SK-N-SH treated with all-trans-retinoic acid at 6 μM for 48 hours (cell line): ENCODE data around the gene MAP2K6.

Source experiments
- ATAC-seq: fragments of 200-7000 bp; cut with Tn5 transposase; 3 replicates; pipeline ENCODE4 v1.9.1; 2020; ENCODE audit warnings: mild to moderate bottlenecking, moderate library complexity
- ARNTL ChIP-seq: fragments of 450-650 bp; formaldehyde crosslinking; IDR thresholded peaks from 2 replicates; pipeline ENCODE4 v1.5.0; 2020; ENCODE audit warnings: low read depth, mild to moderate bottlenecking, moderate library complexity, borderline replicate concordance
- BACH2 ChIP-seq: fragments of 250-450 bp; sonication (Bioruptor Pico); IDR thresholded peaks from 2 replicates; pipeline ENCODE4 v1.9.0; 2021; ENCODE audit warnings: mild to moderate bottlenecking, borderline replicate concordance
- CSDC2 ChIP-seq: fragments of 250-450 bp; sonication (Bioruptor Pico); IDR thresholded peaks from 2 replicates; pipeline ENCODE4 v1.5.0; 2020; ENCODE audit warnings: mild to moderate bottlenecking, moderate library complexity
- CSRNP3 ChIP-seq: fragments of 250-450 bp; sonication (Bioruptor Pico); IDR thresholded peaks from 2 replicates; pipeline ENCODE4 v1.5.1; 2021; ENCODE audit warnings: mild to moderate bottlenecking, moderate library complexity
- ESRRG ChIP-seq: fragments of 250-450 bp; sonication (Bioruptor Pico); IDR thresholded peaks from 2 replicates; pipeline ENCODE4 v1.6.1; 2021; ENCODE audit warnings: mild to moderate bottlenecking
- GLIS3 ChIP-seq: fragments of 250-450 bp; sonication (Bioruptor Pico); IDR thresholded peaks from 2 replicates; pipeline ENCODE4 v1.5.0; 2020; ENCODE audit warnings: mild to moderate bottlenecking, moderate library complexity
- ISL1 ChIP-seq: fragments of 250-450 bp; sonication (Bioruptor Pico); IDR thresholded peaks from 2 replicates; pipeline ENCODE4 v2.1.2; 2022; ENCODE audit warnings: mild to moderate bottlenecking, moderate library complexity
- OSR1 ChIP-seq: fragments of 250-450 bp; sonication (Bioruptor Pico); IDR thresholded peaks from 2 replicates; pipeline ENCODE4 v1.8.0; 2022; ENCODE audit warnings: moderate library complexity, mild to moderate bottlenecking, inconsistent platforms
- PATZ1 ChIP-seq: fragments of 250-450 bp; sonication (Bioruptor Pico); IDR thresholded peaks from 2 replicates; pipeline ENCODE4 v1.8.0; 2020; ENCODE audit warnings: mild to moderate bottlenecking, moderate library complexity, borderline replicate concordance
- POU6F1 ChIP-seq: fragments of 250-450 bp; sonication (Bioruptor Pico); IDR thresholded peaks from 2 replicates; pipeline ENCODE4 v1.8.0; 2021; ENCODE audit warnings: low read depth, mild to moderate bottlenecking, moderate library complexity, borderline replicate concordance
- PPARA ChIP-seq: fragments of 250-450 bp; sonication (Bioruptor Pico); IDR thresholded peaks from 2 replicates; pipeline ENCODE4 v1.5.0; 2020; ENCODE audit warnings: mild to moderate bottlenecking, borderline replicate concordance
- RARB ChIP-seq: fragments of 250-450 bp; sonication (Bioruptor Pico); IDR thresholded peaks from 2 replicates; pipeline ENCODE4 v1.8.0; 2021; ENCODE audit warnings: mild to moderate bottlenecking, moderate library complexity
- SNAI2 ChIP-seq: fragments of 250-450 bp; sonication (Bioruptor Pico); IDR thresholded peaks from 2 replicates; pipeline ENCODE4 v1.5.0; 2020; ENCODE audit warnings: mild to moderate bottlenecking, moderate library complexity
- TCF4 ChIP-seq: fragments of 250-450 bp; sonication (Bioruptor Pico); IDR thresholded peaks from 2 replicates; pipeline ENCODE4 v1.8.0; 2021; ENCODE audit warnings: mild to moderate bottlenecking, moderate library complexity, borderline replicate concordance
- TOX ChIP-seq: fragments of 250-450 bp; sonication (Bioruptor Pico); IDR thresholded peaks from 2 replicates; pipeline ENCODE4 v1.8.0; 2021; ENCODE audit warnings: mild to moderate bottlenecking, moderate library complexity, borderline replicate concordance
- TSHZ2 ChIP-seq: fragments of 250-450 bp; sonication (Bioruptor Pico); IDR thresholded peaks from 2 replicates; pipeline ENCODE4 v1.5.0; 2020; ENCODE audit warnings: mild to moderate bottlenecking, moderate library complexity
- ZC3H10 ChIP-seq: fragments of 250-450 bp; sonication (Bioruptor Pico); IDR thresholded peaks from 2 replicates; pipeline ENCODE4 v1.5.1; 2021; ENCODE audit warnings: mild to moderate bottlenecking, moderate library complexity
- ZFP3 ChIP-seq: fragments of 250-450 bp; sonication (Bioruptor Pico); IDR thresholded peaks from 2 replicates; pipeline ENCODE4 v1.5.0; 2020; ENCODE audit warnings: mild to moderate bottlenecking, moderate library complexity
- ZFP30 ChIP-seq: fragments of 450-650 bp; formaldehyde crosslinking; IDR thresholded peaks from 2 replicates; pipeline ENCODE4 v1.5.0; 2022; ENCODE audit warnings: mild to moderate bottlenecking, moderate library complexity
- ZNF565 ChIP-seq: fragments of 450-650 bp; formaldehyde crosslinking; conservative IDR thresholded peaks from 2 replicates; pipeline ENCODE4 v1.5.0; 2020; ENCODE audit warnings: low read depth, mild to moderate bottlenecking, moderate library complexity
- ZNF70 ChIP-seq: fragments of 450-650 bp; formaldehyde crosslinking; IDR thresholded peaks from 2 replicates; pipeline ENCODE4 v1.5.0; 2020; ENCODE audit warnings: mild to moderate bottlenecking, moderate library complexity
- ZNF8 ChIP-seq: fragments of 450-650 bp; formaldehyde crosslinking; IDR thresholded peaks from 2 replicates; pipeline ENCODE4 v1.5.0; 2020; ENCODE audit warnings: mild to moderate bottlenecking, moderate library complexity

The MAP2K6 gene

GRCh38 chr17:69593716-69594115 is 179.2 kb downstream of the MAP2K6 start:
- no peak for ATAC-seq
- TF ChIP-seq TSHZ2 (CRISPR knock-in tag), result no peak
- TF ChIP-seq ZFP30 (CRISPR knock-in tag), result no peak

GRCh38 chr17:69594641-69595040 is 180.1 kb downstream of the MAP2K6 start:
- TF ChIP-seq ZFP30 (CRISPR knock-in tag), result no peak
- TF ChIP-seq PPARA, result no peak
- no peak for TF ChIP-seq TOX (CRISPR knock-in tag)

GRCh38 chr17:69596141-69596540 is 181.6 kb downstream of the MAP2K6 start:
- no peak for TF ChIP-seq ZFP3 (CRISPR knock-in tag)
- TF ChIP-seq CSDC2 (CRISPR knock-in tag), result no peak
- TF ChIP-seq TSHZ2 (CRISPR knock-in tag), result no peak
- TF ChIP-seq POU6F1 (CRISPR knock-in tag), result no peak
- TF ChIP-seq ARNTL (CRISPR knock-in tag), result no peak
- no peak for TF ChIP-seq ZNF8
- TF ChIP-seq ZC3H10 (CRISPR knock-in tag), result no peak
- TF ChIP-seq RARB (CRISPR knock-in tag), result no peak
- TF ChIP-seq ZFP30 (CRISPR knock-in tag), result no peak
- no peak for TF ChIP-seq ISL1 (CRISPR knock-in tag)
- TF ChIP-seq GLIS3, result no peak
- TF ChIP-seq SNAI2, result no peak
- no peak for TF ChIP-seq ZNF565
- TF ChIP-seq TOX (CRISPR knock-in tag), result no peak
- no peak for TF ChIP-seq ZNF70 (CRISPR knock-in tag)
- no peak for TF ChIP-seq PATZ1 (CRISPR knock-in tag)
- TF ChIP-seq ESRRG (CRISPR knock-in tag), result no peak
- no peak for TF ChIP-seq TCF4

More at GRCh38 chr17:69594641-69595040, 180.1 kb downstream of the MAP2K6 start:
- no peak for ATAC-seq

GRCh38 chr17:69597898-69598692 is 183.6 kb downstream of the MAP2K6 start:
- TF ChIP-seq BACH2 (CRISPR knock-in tag) (no peak), ZNF8 (no peak), GLIS3 (no peak), SNAI2 (no peak), OSR1 (CRISPR knock-in tag) (no peak), ZC3H10 (CRISPR knock-in tag) (no peak), CSRNP3 (no peak), ZFP30 (CRISPR knock-in tag) (no peak), ZNF565 (no peak)
- no peak for ATAC-seq

More at GRCh38 chr17:69596141-69596540, 181.6 kb downstream of the MAP2K6 start:
- no peak for ATAC-seq
